ENCODE data around the gene TYW5. TPM values are rescaled to one million over a fixed set of nuclear protein-coding genes. Genes with fewer than 3 reads are reported as not detected.

Gene TYW5
- polyA plus RNA-seq, 1 of the 3 experiments (the other 2 are of a cell fraction), result 3.6 TPM

DNA sequence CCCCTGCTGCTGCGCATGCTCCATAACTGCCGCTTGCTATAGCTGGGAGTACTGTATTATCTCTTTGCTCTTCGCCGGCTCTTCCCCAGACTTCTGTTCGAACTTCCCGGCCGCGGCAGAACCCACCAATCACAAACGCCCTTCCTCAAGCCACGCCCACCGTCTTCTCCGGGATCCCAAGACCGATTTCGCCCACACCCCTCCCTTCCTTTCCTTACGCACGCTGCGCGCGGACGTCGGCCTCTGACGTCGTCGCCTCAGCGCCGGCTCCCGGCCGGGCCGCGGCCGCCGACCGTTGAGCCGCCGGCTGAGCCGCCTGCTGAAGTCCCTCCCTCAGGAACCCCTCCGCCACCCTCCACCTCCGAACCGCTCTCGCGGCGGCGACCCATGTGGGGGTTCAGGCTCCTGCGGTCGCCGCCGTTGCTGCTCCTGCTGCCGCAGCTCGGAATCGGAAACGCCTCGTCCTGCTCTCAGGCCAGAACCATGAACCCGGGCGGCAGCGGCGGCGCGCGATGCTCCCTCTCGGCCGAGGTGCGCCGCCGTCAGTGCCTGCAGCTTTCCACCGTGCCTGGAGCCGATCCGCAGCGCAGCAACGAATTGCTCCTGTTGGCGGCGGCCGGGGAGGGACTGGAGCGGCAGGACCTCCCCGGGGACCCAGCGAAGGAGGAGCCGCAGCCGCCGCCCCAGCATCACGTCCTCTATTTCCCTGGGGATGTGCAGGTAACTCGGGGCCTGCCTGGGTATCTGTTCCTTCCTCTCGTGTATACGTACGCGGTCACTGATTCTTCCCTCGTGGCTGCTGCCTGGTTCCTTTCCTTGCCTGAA is 44.0 kb downstream of the TYW5 start, which contains the start of gene C2orf69:
C2orf69 (plus strand) TSS at position 242 of the 825 bp plus-strand sequence; CDS start at position 388, 146 bp downstream.
- H3K79me2 ChIP-seq (ENCODE audit: insufficient read depth), result peaks cover 44% of the 10 kb centered on the region
- H3K27me3 ChIP-seq (ENCODE audit: insufficient read depth), result no peaks in the 10 kb centered on the region
- H4K20me1 ChIP-seq (ENCODE audit: insufficient read depth), result peaks cover 16% of the 10 kb centered on the region
- H3K4me3 ChIP-seq (ENCODE audit: low read depth in 2 of 2, low read length in 1 of 2), result peak within 1 kb of the TSS; percentile 94 to 97
- no peaks in the 10 kb centered on the region for H3K9me2 ChIP-seq
- peak within 1 kb of the TSS; percentile 87 for H3K9ac ChIP-seq
- ChIA-PET CTCF (interaction anchor here (1.0 kb wide), 1 partner anchor 11 kb away, joined by 3 read pairs; no protein-coding TSS in a partner anchor), POLR2A (no interaction called here)
- H3K4me2 ChIP-seq, result peak within 1 kb of the TSS; percentile 89
- H3F3A ChIP-seq (replicated peaks; ENCODE audit: insufficient read depth), result peaks cover 9% of the 10 kb centered on the region
- peak within 1 kb of the TSS; percentile 97 for H2AFZ ChIP-seq (ENCODE audit: low read depth)
- peaks cover 0 to 15% of the 10 kb centered on the region in 2 experiments for H3K36me3 ChIP-seq (replicated peaks in 1 of 2; ENCODE audit: control insufficient read depth in 1 of 2, insufficient read depth in 2 of 2, low read length in 1 of 2)
- H3K9me3 ChIP-seq, result no peaks in the 10 kb centered on the region
- peak; percentile 95 for DNase-seq
- H3K4me1 ChIP-seq (ENCODE audit: control insufficient read depth in 1 of 2, insufficient read depth in 2 of 2, low read depth in 1 of 2, low read length in 1 of 2), result peaks cover 3 to 4% of the 10 kb centered on the region in 2 experiments; a peak in 3 of 4 replicates
- peak within 1 kb of the TSS; percentile 88 to 94 for H3K27ac ChIP-seq (ENCODE audit: low read depth in 2 of 2, low read length in 1 of 2)
- WGBS (ENCODE audit: low lambda C conversion rate), result 2% methylated on average over 38 of the region's 85 CpGs
- TF ChIP-seq NFIC (IDR thresholded peaks at IDR 0.05; ENCODE audit: borderline replicate concordance), result no peak
- TF ChIP-seq ELF1 (IDR thresholded peaks at IDR 0.05), result no peak
- TF ChIP-seq RFX5 (IDR thresholded peaks at IDR 0.05; ENCODE audit: low read length), result 0 out of 2 replicates have a peak, but pooled peaks have one; percentile 24
- peak; percentile 93 for TF ChIP-seq SIN3A (IDR thresholded peaks at IDR 0.05; ENCODE audit: borderline replicate concordance, low read depth, low read length)
- peak; percentile 56 for TF ChIP-seq NRF1 (IDR thresholded peaks at IDR 0.05; ENCODE audit: low read depth, low read length)
- TF ChIP-seq CHD2 (IDR thresholded peaks at IDR 0.05; ENCODE audit: low read length, partially characterized antibody), result peak; percentile 59
- peak; percentile 89 for TF ChIP-seq MXI1 (IDR thresholded peaks at IDR 0.05; ENCODE audit: low read depth, low read length)
- peak; percentile 77; the same call in 1 of the 2 replicates for TF ChIP-seq POLR2AphosphoS5 (IDR thresholded peaks at IDR 0.05; ENCODE audit: low read depth, low read length)
- peak; percentile 68; the same call in 1 of the 2 replicates for TF ChIP-seq FOXM1 (IDR thresholded peaks at IDR 0.05; ENCODE audit: low read depth)
- no peak for TF ChIP-seq RCOR1 (IDR thresholded peaks at IDR 0.05; ENCODE audit: low read length)
- TF ChIP-seq MAX (IDR thresholded peaks at IDR 0.05; ENCODE audit: low read depth), result peak; percentile 74
- TF ChIP-seq TCF12 (IDR thresholded peaks at IDR 0.05), result no peak
- TF ChIP-seq YY1 (IDR thresholded peaks at IDR 0.05; ENCODE audit: low read depth), result peak; percentile 2; the same call in 1 of the 2 replicates
- no peak for TF ChIP-seq SMC3 (IDR thresholded peaks at IDR 0.05; ENCODE audit: low read depth, low read length)
- no peak for TF ChIP-seq EZH2phosphoT487 (IDR thresholded peaks at IDR 0.05; ENCODE audit: borderline replicate concordance, low read depth)
- TF ChIP-seq, protein P1, sequence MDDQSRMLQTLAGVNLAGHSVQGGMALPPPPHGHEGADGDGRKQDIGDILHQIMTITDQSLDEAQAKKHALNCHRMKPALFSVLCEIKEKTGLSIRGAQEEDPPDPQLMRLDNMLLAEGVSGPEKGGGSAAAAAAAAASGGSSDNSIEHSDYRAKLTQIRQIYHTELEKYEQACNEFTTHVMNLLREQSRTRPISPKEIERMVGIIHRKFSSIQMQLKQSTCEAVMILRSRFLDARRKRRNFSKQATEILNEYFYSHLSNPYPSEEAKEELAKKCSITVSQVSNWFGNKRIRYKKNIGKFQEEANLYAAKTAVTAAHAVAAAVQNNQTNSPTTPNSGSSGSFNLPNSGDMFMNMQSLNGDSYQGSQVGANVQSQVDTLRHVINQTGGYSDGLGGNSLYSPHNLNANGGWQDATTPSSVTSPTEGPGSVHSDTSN (IDR thresholded peaks at IDR 0.05), result peak; percentile 33; the same call in 1 of the 2 replicates
- TF ChIP-seq, protein P2, sequence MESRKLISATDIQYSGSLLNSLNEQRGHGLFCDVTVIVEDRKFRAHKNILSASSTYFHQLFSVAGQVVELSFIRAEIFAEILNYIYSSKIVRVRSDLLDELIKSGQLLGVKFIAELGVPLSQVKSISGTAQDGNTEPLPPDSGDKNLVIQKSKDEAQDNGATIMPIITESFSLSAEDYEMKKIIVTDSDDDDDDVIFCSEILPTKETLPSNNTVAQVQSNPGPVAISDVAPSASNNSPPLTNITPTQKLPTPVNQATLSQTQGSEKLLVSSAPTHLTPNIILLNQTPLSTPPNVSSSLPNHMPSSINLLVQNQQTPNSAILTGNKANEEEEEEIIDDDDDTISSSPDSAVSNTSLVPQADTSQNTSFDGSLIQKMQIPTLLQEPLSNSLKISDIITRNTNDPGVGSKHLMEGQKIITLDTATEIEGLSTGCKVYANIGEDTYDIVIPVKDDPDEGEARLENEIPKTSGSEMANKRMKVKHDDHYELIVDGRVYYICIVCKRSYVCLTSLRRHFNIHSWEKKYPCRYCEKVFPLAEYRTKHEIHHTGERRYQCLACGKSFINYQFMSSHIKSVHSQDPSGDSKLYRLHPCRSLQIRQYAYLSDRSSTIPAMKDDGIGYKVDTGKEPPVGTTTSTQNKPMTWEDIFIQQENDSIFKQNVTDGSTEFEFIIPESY (IDR thresholded peaks at IDR 0.05; ENCODE audit: borderline replicate concordance, low read depth), result no peak
- TF ChIP-seq GATA2 (CRISPR knock-in tag; IDR thresholded peaks at IDR 0.05), result no peak
- TF ChIP-seq, protein P3, sequence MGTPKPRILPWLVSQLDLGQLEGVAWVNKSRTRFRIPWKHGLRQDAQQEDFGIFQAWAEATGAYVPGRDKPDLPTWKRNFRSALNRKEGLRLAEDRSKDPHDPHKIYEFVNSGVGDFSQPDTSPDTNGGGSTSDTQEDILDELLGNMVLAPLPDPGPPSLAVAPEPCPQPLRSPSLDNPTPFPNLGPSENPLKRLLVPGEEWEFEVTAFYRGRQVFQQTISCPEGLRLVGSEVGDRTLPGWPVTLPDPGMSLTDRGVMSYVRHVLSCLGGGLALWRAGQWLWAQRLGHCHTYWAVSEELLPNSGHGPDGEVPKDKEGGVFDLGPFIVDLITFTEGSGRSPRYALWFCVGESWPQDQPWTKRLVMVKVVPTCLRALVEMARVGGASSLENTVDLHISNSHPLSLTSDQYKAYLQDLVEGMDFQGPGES (IDR thresholded peaks at IDR 0.05; ENCODE audit: low read depth, low read length), result no peak
- no peak for TF ChIP-seq GABPA (IDR thresholded peaks at IDR 0.05; ENCODE audit: low read depth)
- no peak for TF ChIP-seq RXRA (IDR thresholded peaks at IDR 0.05; ENCODE audit: borderline replicate concordance, low read depth)
- TF ChIP-seq FOXJ3 (CRISPR knock-in tag; IDR thresholded peaks at IDR 0.05), result peak; percentile 48; the same call in 1 of the 2 replicates
- TF ChIP-seq USF2 (IDR thresholded peaks at IDR 0.05; ENCODE audit: borderline replicate concordance, low read depth, low read length), result no peak
- TF ChIP-seq EP300 (IDR thresholded peaks at IDR 0.05; ENCODE audit: borderline replicate concordance in 1 of 2, low read depth in 1 of 2, low read length in 1 of 2), result peak in 1 of 2 experiments; percentile 31; a peak in 2 of 4 replicates
- no peak for TF ChIP-seq FOSL2 (IDR thresholded peaks at IDR 0.05; ENCODE audit: borderline replicate concordance, low read depth)
- TF ChIP-seq, protein P4, sequence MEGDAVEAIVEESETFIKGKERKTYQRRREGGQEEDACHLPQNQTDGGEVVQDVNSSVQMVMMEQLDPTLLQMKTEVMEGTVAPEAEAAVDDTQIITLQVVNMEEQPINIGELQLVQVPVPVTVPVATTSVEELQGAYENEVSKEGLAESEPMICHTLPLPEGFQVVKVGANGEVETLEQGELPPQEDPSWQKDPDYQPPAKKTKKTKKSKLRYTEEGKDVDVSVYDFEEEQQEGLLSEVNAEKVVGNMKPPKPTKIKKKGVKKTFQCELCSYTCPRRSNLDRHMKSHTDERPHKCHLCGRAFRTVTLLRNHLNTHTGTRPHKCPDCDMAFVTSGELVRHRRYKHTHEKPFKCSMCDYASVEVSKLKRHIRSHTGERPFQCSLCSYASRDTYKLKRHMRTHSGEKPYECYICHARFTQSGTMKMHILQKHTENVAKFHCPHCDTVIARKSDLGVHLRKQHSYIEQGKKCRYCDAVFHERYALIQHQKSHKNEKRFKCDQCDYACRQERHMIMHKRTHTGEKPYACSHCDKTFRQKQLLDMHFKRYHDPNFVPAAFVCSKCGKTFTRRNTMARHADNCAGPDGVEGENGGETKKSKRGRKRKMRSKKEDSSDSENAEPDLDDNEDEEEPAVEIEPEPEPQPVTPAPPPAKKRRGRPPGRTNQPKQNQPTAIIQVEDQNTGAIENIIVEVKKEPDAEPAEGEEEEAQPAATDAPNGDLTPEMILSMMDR (IDR thresholded peaks at IDR 0.05), result no peak
